ENCODE measurements around the gene FMO2. TPM values are rescaled to one million over a fixed set of nuclear protein-coding genes. Genes with fewer than 3 reads are reported as not detected.

The FMO2 gene
- total RNA-seq, 2 donors from 2014 or later: 1.1 to 1.3 TPM

DNA sequence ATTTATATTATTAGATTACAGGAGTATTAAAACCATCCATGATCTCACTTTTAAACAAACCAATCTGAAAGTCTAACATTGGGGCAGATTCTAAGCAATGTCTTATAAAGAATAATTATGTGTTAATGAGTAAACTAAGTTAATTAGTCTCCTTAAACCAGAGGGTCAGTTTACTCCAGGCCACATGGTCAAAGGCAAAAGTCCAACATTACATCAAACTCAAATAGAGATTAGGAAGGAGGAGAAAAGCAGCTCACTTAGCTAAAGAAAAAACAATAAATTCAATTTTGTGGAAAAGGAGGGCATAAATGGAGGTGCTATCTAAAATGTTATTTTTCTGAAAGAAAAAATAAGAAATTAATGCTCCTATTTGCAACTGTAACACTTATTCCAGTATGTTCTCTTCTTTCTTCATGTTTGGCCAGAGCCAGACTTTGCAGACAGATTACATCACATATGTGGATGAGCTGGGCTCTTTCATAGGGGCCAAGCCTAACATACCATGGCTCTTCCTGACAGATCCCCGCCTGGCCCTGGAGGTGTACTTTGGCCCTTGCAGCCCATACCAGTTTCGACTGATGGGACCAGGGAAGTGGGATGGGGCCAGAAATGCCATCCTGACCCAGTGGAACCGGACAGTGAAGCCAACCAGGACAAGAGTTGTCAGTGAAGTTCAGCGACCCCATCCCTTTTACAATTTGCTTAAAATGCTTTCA, 24.3 kb upstream of the FMO2 start:
- Histone ChIP-seq H3K4me3 (no peak overlapping the region), H3K27ac (no peak overlapping the region), H3K9me3 (no peaks in the 10 kb centered on the region), H3K4me1 (no peaks in the 10 kb centered on the region), H3K27me3 (no peaks in the 10 kb centered on the region), H3K9ac (ENCODE audit: low read depth in 2 of 2, low read length in 2 of 2) (no peak overlapping the region), H3K36me3 (no peaks in the 10 kb centered on the region)
- TF ChIP-seq, protein P1, sequence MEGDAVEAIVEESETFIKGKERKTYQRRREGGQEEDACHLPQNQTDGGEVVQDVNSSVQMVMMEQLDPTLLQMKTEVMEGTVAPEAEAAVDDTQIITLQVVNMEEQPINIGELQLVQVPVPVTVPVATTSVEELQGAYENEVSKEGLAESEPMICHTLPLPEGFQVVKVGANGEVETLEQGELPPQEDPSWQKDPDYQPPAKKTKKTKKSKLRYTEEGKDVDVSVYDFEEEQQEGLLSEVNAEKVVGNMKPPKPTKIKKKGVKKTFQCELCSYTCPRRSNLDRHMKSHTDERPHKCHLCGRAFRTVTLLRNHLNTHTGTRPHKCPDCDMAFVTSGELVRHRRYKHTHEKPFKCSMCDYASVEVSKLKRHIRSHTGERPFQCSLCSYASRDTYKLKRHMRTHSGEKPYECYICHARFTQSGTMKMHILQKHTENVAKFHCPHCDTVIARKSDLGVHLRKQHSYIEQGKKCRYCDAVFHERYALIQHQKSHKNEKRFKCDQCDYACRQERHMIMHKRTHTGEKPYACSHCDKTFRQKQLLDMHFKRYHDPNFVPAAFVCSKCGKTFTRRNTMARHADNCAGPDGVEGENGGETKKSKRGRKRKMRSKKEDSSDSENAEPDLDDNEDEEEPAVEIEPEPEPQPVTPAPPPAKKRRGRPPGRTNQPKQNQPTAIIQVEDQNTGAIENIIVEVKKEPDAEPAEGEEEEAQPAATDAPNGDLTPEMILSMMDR (IDR thresholded peaks at IDR 0.05): no peak
- no peak for DNase-seq
- intact Hi-C loops (cut with DNase I): no loop called here

DNA sequence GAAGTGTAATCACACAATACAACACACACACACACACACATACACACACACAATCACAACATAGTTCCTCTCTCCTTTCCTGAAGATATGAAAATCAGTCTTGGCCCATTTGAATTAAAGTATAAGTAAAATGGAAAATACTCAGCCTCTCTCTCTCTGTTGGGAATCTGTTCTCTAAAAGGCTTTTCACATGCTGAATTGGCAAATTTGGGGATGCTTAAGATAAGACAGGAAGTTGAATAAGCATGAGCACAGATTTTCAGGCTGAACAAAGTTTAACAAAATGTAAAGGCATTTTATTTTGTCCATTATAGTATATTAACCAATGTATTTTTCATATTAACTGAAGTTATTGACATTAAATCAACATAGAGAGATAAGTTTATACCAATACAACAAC, 23.7 kb upstream of the FMO2 start:
- Histone ChIP-seq H3K27ac (no peak overlapping the region), H3K36me3 (no peaks in the 10 kb centered on the region), H3K4me1 (no peaks in the 10 kb centered on the region), H3K9me3 (no peaks in the 10 kb centered on the region), H3K4me3 (no peak overlapping the region), H3K27me3 (no peaks in the 10 kb centered on the region), H3K9ac (ENCODE audit: low read depth in 2 of 2, low read length in 2 of 2) (no peak overlapping the region)
- intact Hi-C loops (cut with DNase I): no loop called here
- TF ChIP-seq, protein P1 (IDR thresholded peaks at IDR 0.05): no peak
- DNase-seq: no peak

DNA sequence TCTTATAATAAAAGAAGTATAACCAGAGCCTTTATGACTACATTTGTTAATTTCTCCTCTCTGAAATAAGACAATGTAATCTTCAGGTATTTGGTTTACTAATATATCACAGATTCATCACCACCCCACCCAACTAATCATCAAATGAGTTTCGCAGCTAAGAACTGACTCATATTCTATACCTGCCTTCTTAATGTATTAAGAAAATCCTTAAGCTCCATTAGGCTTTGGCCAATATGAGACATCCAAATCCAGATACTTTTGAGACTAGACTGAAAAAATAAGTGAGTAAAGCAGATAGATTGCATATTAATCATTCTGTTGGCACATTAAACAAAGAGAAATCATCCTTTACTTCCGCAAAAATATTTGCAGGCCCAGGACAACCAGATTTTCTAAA, 18.7 kb upstream of the FMO2 start:
- H3K9ac ChIP-seq (ENCODE audit: low read depth in 2 of 2, low read length in 2 of 2): no peak overlapping the region
- H3K27me3 ChIP-seq: no peaks in the 10 kb centered on the region
- no peak overlapping the region for H3K27ac ChIP-seq
- no peak overlapping the region for H3K4me3 ChIP-seq
- no peaks in the 10 kb centered on the region for H3K9me3 ChIP-seq
- no peak for DNase-seq
- H3K36me3 ChIP-seq: no peaks in the 10 kb centered on the region
- TF ChIP-seq, protein P1 (IDR thresholded peaks at IDR 0.05): no peak
- H3K4me1 ChIP-seq: no peaks in the 10 kb centered on the region
- intact Hi-C loops (cut with DNase I): no loop called here

DNA sequence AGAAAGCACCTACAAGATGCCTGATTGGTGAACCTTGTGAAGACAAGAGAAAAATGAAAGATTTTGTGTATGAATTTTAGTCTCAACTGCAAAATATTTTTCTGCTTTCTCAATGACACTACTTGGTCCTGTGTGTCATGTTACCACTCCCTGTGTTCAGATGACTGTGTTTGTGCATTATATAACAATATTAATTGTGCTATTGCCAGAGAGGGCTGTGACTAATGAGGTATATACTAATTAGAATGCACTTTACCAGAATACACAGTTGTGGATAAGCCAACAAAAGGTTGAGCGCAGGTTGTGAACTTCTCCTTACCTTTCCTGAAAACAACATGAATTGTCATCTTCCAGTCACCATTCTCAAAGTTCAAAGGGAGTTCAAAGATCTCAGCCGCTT, 17.3 kb upstream of the FMO2 start:
- Histone ChIP-seq H3K27me3 (no peaks in the 10 kb centered on the region), H3K9ac (ENCODE audit: low read depth in 2 of 2, low read length in 2 of 2) (no peak overlapping the region), H3K4me3 (no peak overlapping the region), H3K4me1 (no peaks in the 10 kb centered on the region), H3K27ac (no peak overlapping the region), H3K9me3 (no peaks in the 10 kb centered on the region), H3K36me3 (no peaks in the 10 kb centered on the region)
- no peak for DNase-seq
- intact Hi-C loops (cut with DNase I): no loop called here
- TF ChIP-seq, protein P1 (IDR thresholded peaks at IDR 0.05): no peak

DNA sequence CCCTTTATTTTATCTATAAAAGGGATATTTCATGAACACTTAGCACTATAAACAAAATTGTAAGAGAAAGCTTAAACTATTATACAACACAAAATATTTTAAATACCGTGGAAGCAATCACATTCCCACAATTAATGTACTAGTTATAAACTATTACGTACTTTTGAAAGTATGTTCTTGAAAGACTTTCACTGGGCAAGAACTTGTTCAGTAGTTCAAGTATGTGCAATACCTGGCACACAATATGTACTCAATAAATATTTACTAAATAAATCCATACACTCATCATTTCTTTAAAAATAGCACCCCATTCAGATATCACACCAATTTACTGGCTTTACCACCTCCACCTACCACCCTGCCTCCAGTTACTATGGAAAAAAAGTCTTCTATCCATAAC, 12.6 kb upstream of the FMO2 start:
- Histone ChIP-seq H3K4me3 (no peak overlapping the region), H3K27ac (no peak overlapping the region), H3K4me1 (no peaks in the 10 kb centered on the region), H3K9ac (ENCODE audit: low read depth in 2 of 2, low read length in 2 of 2) (no peak overlapping the region), H3K9me3 (no peaks in the 10 kb centered on the region), H3K36me3 (no peaks in the 10 kb centered on the region), H3K27me3 (no peaks in the 10 kb centered on the region)
- no peak for DNase-seq
- TF ChIP-seq, protein P1 (IDR thresholded peaks at IDR 0.05): no peak
- intact Hi-C loops (cut with DNase I): no loop called here

Data from colonic mucosa (tissue), 4 donors.